Peyer's patch (tissue), 4 donors: Measurements from ENCODE around the gene EMP1.
A peak's percentile ranks its signal among the peaks of the same experiment; 100 is the strongest.

Experiments used
- POLR2A ChIP-seq, 2 donors: fragments of 450-650 bp; IDR thresholded peaks; one replicate each; pipeline ENCODE4 v1.5.1; 2017; ENCODE audit warnings: antibody characterized with exemption in 2 of 2, mild to moderate bottlenecking in 2 of 2, moderate library complexity in 2 of 2
- TF ChIP-seq, protein P1 (sequence below), 6 experiments: fragments of 450-650 bp in 4 of 6; fragments of 200-600 bp in 2 of 6; sonication (generic) in 1 of 6; IDR thresholded peaks; one replicate each; pipeline ENCODE4 v1.5.1; 2017 to 2019; ENCODE audit warnings: antibody characterized with exemption in 6 of 6, mild to moderate bottlenecking in 3 of 6, moderate library complexity in 1 of 6

DNA sequence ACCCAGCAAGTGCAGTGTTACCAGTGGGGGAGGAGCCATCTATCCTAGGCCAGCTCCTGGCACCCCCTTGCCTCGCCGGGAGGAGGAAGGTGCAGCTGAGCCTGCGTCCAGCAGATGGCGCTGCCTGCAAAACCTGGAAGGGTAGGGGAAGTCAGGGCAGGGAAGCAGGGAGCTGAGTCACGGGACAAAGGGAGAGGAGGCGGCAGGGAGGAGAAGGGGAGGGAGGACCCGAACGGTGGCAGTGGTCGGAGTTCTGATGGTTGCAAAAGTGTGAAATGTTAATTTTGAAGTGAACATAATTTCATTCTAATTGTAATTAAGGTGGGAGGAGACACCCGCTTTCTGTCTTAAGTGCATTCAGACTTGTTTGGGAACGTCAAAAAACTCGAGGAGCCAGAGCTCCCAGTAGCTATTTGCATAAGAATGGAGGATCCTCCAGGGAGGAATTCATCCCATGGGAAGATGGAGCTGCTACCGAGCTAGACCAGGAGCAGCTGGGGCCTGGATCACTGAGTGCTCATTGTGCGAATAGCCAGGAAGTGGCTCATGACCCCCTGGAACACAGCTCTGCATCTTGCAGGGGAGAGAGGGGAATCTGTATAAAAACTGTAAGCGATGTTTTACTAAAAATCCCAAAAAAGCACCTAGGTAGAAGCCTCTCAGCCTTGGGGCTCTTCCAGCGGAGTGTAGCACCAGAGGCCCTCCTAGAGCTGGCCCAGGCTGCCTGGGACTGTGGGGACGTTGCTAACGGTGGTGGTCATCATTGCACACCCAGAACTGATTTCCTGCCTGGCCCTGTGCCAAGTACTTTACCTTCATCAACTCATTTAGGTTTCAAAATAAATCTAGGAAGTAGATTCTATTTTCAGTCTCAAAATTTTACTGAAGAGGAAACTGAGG is 59.5 kb downstream of the EMP1 start:
- TF ChIP-seq, protein P1, sequence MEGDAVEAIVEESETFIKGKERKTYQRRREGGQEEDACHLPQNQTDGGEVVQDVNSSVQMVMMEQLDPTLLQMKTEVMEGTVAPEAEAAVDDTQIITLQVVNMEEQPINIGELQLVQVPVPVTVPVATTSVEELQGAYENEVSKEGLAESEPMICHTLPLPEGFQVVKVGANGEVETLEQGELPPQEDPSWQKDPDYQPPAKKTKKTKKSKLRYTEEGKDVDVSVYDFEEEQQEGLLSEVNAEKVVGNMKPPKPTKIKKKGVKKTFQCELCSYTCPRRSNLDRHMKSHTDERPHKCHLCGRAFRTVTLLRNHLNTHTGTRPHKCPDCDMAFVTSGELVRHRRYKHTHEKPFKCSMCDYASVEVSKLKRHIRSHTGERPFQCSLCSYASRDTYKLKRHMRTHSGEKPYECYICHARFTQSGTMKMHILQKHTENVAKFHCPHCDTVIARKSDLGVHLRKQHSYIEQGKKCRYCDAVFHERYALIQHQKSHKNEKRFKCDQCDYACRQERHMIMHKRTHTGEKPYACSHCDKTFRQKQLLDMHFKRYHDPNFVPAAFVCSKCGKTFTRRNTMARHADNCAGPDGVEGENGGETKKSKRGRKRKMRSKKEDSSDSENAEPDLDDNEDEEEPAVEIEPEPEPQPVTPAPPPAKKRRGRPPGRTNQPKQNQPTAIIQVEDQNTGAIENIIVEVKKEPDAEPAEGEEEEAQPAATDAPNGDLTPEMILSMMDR (IDR thresholded peaks at IDR 0.05), result peak; percentile 59 to 99 (median 94)
- no peak for TF ChIP-seq POLR2A (IDR thresholded peaks at IDR 0.05)
